K562 (cell line): ENCODE results near the gene FAM83E. TPM values are rescaled to one million over a fixed set of nuclear protein-coding genes. Genes with fewer than 3 reads are reported as not detected.

ENCODE experiments used
- BCOR ChIP-seq: fragments of 450-650 bp; IDR thresholded peaks from 2 replicates; pipeline ENCODE4 v1.6.1; 2016
- CBFA2T3 ChIP-seq: fragments of 450-650 bp; IDR thresholded peaks from 2 replicates; pipeline ENCODE4 v1.6.1; 2017
- CBX3 ChIP-seq, 2 experiments: IDR thresholded peaks; 1 replicate in 1 of 2; 2 replicates in 1 of 2; pipeline ENCODE4 v1.6.1; 2012; ENCODE audit warnings: inconsistent platforms in 2 of 2, low read length in 2 of 2, borderline replicate concordance in 1 of 2, control low read depth in 1 of 2
- CCNT2 ChIP-seq: IDR thresholded peaks from 2 replicates; pipeline ENCODE4 v1.6.1; 2011; ENCODE audit warnings: borderline replicate concordance, low read depth, mild to moderate bottlenecking, moderate library complexity, mixed read lengths, low read length; ENCODE audit not compliant: insufficient read length; ENCODE audit errors: extremely low read depth
- FIP1L1 ChIP-seq: fragments of 200-400 bp; formaldehyde crosslinking; IDR thresholded peaks from 2 replicates; pipeline ENCODE4 v1.6.1; 2018; ENCODE audit warnings: mild to moderate bottlenecking, low read depth, low read length; ENCODE audit not compliant: poor library complexity, severe bottlenecking
- HDAC2 ChIP-seq: fragments of 450-650 bp; IDR thresholded peaks from 2 replicates; pipeline ENCODE4 v1.6.1; 2016; ENCODE audit warnings: mild to moderate bottlenecking
- HSF4 ChIP-seq: fragments of 250-450 bp; sonication (Bioruptor Pico); IDR thresholded peaks from 2 replicates; pipeline ENCODE4 v2.1.2; 2022; ENCODE audit warnings: mild to moderate bottlenecking, moderate library complexity, borderline replicate concordance
- ILK ChIP-seq: fragments of 450-650 bp; IDR thresholded peaks from 2 replicates; pipeline ENCODE4 v1.6.1; 2016; ENCODE audit warnings: missing genetic modification characterization, low read depth, mild to moderate bottlenecking, missing compliant biosample characterization, moderate library complexity, borderline replicate concordance
- KDM1A ChIP-seq, 2 experiments: fragments of 450-650 bp; IDR thresholded peaks; 2 replicates each; pipeline ENCODE4 v1.6.1; 2016; ENCODE audit warnings: mild to moderate bottlenecking in 2 of 2
- MTA2 ChIP-seq: fragments of 450-650 bp; IDR thresholded peaks from 2 replicates; pipeline ENCODE4 v1.6.1; 2016; ENCODE audit warnings: low read depth
- NCOA1 ChIP-seq: fragments of 450-650 bp; IDR thresholded peaks from 2 replicates; pipeline ENCODE4 v1.6.1; 2016; ENCODE audit warnings: low read depth
- NR4A1 ChIP-seq, 2 experiments: fragments of 250-450 bp in 1 of 2; fragments of 450-650 bp in 1 of 2; sonication (Bioruptor Pico) in 1 of 2; IDR thresholded peaks; 2 replicates each; pipeline versions ENCODE4 v1.4.0 to v1.6.1; 2016 to 2020; ENCODE audit warnings: mild to moderate bottlenecking in 2 of 2, missing compliant biosample characterization in 1 of 2, missing genetic modification characterization in 1 of 2, moderate library complexity in 1 of 2
- NUFIP1 ChIP-seq: fragments of 450-650 bp; IDR thresholded peaks from 2 replicates; pipeline ENCODE4 v1.6.1; 2018; ENCODE audit not compliant: partially characterized antibody
- PRDM10 ChIP-seq: fragments of 450-650 bp; IDR thresholded peaks from 2 replicates; pipeline ENCODE4 v1.6.1; 2018; ENCODE audit not compliant: partially characterized antibody
- PREB ChIP-seq: sonication (generic); formaldehyde crosslinking; IDR thresholded peaks from 2 replicates; pipeline ENCODE4 v1.8.1; 2023; ENCODE audit warnings: mild to moderate bottlenecking, missing genetic modification reagents
- RB1 ChIP-seq: fragments of 450-650 bp; IDR thresholded peaks from 2 replicates; pipeline ENCODE4 v1.6.1; 2017; ENCODE audit warnings: low read depth, mild to moderate bottlenecking
- SMARCA4 ChIP-seq: fragments of 450-650 bp; IDR thresholded peaks from 2 replicates; pipeline ENCODE4 v1.6.1; 2016
- SRSF3 ChIP-seq: fragments of 200-400 bp; formaldehyde crosslinking; IDR thresholded peaks from 2 replicates; pipeline ENCODE4 v1.6.1; 2016; ENCODE audit warnings: mild to moderate bottlenecking, low read length, moderate library complexity; ENCODE audit not compliant: insufficient read depth
- TCF15 ChIP-seq: fragments of 250-450 bp; sonication (Bioruptor Pico); IDR thresholded peaks from 2 replicates; pipeline ENCODE4 v1.8.0; 2022; ENCODE audit warnings: moderate library complexity, mild to moderate bottlenecking, inconsistent platforms
- TEAD2 ChIP-seq: fragments of 450-650 bp; IDR thresholded peaks from 2 replicates; pipeline ENCODE4 v1.6.1; 2016; ENCODE audit warnings: missing genetic modification characterization, control low read depth, missing compliant biosample characterization
- ZC3H11A ChIP-seq: IDR thresholded peaks from 2 replicates; pipeline ENCODE4 v1.6.1; 2012; ENCODE audit warnings: low read depth, low read length, improper control_type of control experiment
- ZNF277 ChIP-seq: fragments of 250-450 bp; sonication (Bioruptor Pico); IDR thresholded peaks from 2 replicates; pipeline ENCODE4 v1.8.0; 2022; ENCODE audit warnings: inconsistent platforms, mild to moderate bottlenecking, moderate library complexity, borderline replicate concordance
- ZSCAN32 ChIP-seq: fragments of 450-650 bp; formaldehyde crosslinking; IDR thresholded peaks from 2 replicates; pipeline ENCODE4 v1.4.0; 2020; ENCODE audit warnings: mild to moderate bottlenecking, moderate library complexity
- polyA plus RNA-seq, 8 experiments: library from polyadenylated mRNA; depleted of rRNA in 4 of 8; stranded (reverse) in 5 of 8; unstranded in 3 of 8; fragments of >200 nt; fragmentation: Nextera tagmentation in 2 of 8; fragmentation: Illumina TruSeq in 1 of 8; extraction: Ambion mirVana in 2 of 8; extraction: Trizol in 1 of 8; gene quantifications; 2 replicates each; pipeline versions ENCODE4 v1.2.1 to v1.2.3, GENCODE V29; 2011 to 2014; ENCODE audit warnings: inconsistent platforms in 1 of 8, missing spikeins in 1 of 8
- total RNA-seq, 7 experiments: library from RNA; depleted of rRNA in 6 of 7; stranded (reverse); fragments of >200 nt in 6 of 7; fragmentation: Illumina TruSeq in 2 of 7; extraction: Trizol in 2 of 7; gene quantifications; 2 replicates each; pipeline versions ENCODE4 v1.2.1 to v1.2.3, GENCODE V29; 2011 to 2021; ENCODE audit warnings: low replicate concordance in 1 of 7

Gene FAM83E
- total and polyA plus RNA-seq, 9 of the 15 experiments (the other 6 are each of a cell fraction or from before 2014, with no cell fraction given), result 0.15 to 0.87 (median 0.29) TPM; not detected in 4

- TF ChIP-seq CCNT2 (no peak), ZSCAN32 (CRISPR knock-in tag) (no peak), ILK (no peak), HSF4 (CRISPR knock-in tag) (no peak), CBX3 (IDR thresholded peaks at IDR 0.05; ENCODE audit: borderline replicate concordance in 1 of 2, low read length in 2 of 2) (no peak), PREB (CRISPR knock-in tag) (no peak), MTA2 (no peak), TCF15 (no peak), ZNF277 (no peak), TEAD2 (tag) (no peak), SMARCA4 (peak; percentile 40; the same call in 1 of the 2 replicates), KDM1A (IDR thresholded peaks at IDR 0.05) (peak; percentile 12 to 13; a peak in 1 of 4 replicates), FIP1L1 (no peak), NCOA1 (no peak), SRSF3 (no peak), HDAC2 (0 out of 2 replicates have a peak, but pooled peaks have one; percentile 37), NUFIP1 (no peak), CBFA2T3 (no peak), PRDM10 (peak; percentile 48), RB1 (no peak), BCOR (no peak), ZC3H11A (no peak), NR4A1 (CRISPR knock-in tag; IDR thresholded peaks at IDR 0.05) (no peak), NR4A1 (tag; IDR thresholded peaks at IDR 0.05) (0 out of 2 replicates have a peak, but pooled peaks have one; percentile 34)
Measured at GRCh38 chr19:48565090-48565489, 49.8 kb downstream of the FAM83E start (continued).
